GM19324 (cell line): Measurements from ENCODE around the gene EXOC3L4.
"Not testable (repeated sequence)": the region's sequence is repeated elsewhere in the genome, so short reads cannot be mapped to it uniquely, and the experiment has no call there.

Experiments
- ATAC-seq: cut with Tn5 transposase; IDR thresholded peaks from one replicate; pipeline ENCODE4 v1.9.1; 2021; ENCODE audit warnings: mild to moderate bottlenecking, moderate library complexity; ENCODE audit not compliant: unreplicated experiment, low FRiP score

Gene EXOC3L4

DNA sequence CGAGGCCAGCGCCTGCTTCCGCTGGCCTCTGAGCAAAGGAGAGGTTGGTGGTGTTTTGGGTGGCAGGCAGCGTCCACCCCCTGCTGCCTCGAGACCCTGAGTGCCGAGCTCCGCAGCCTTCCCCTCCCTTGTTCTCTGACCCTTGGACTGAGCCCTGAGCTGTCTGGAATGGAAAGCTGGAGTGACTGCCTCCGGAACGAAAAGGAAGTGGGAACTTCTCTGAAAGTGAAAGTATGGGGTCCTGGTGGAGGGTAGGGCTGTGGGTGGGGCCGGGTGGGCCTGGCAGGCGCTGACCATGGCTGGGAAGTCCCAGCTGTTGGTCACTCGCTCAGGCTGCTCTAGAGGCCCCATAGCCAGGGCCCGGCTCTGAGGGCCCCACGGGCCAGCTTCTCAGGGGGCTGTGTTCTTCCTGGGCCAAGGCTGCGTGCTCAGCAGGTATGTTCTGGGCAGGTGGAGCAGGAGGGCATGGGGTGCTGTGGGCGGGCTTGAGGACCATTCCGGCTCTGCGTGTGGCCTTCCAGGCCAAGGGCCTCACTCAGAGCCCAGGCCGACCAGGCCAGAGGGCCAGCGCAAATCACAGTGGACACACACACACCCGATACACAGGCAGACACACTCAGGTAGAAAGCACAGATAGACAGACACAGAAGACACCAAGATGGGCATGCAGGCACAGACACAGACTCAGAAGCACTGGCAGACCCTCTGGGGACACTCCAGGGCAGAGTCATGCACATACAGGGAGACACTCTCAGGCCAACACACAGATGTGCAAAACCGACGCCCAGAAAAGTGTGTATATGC is at the start of gene EXOC3L4:
TSS of gene EXOC3L4 (plus strand) at position 320 of the 804 bp plus-strand sequence. CDS start 5,495 bp downstream, outside the sequence.
- ATAC-seq = no peak

DNA sequence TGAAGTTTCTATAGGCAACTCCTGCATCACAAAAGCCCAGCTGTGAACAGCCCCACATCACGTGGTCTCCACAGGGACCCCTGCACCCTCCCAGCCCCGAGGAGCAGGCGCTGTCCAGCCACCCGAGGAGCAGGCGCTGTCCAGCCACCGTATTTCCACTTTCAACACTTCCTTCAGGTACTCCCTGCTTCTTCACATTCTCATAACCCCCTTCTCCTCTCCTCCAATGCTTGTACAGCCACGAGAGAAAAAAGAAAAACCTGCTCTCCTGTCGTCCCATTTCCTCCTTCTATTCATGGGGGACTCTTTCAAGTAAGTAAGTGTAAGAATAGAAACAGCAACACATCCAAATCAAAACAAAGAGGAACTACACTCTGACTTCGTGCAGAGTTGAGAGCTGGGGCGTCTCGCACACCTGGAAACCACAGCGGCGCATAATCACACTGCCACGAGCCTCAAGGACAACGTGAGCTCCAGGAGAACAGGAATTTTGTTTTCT is 49.1 kb upstream of the EXOC3L4 start:
- ATAC-seq = no peak

DNA sequence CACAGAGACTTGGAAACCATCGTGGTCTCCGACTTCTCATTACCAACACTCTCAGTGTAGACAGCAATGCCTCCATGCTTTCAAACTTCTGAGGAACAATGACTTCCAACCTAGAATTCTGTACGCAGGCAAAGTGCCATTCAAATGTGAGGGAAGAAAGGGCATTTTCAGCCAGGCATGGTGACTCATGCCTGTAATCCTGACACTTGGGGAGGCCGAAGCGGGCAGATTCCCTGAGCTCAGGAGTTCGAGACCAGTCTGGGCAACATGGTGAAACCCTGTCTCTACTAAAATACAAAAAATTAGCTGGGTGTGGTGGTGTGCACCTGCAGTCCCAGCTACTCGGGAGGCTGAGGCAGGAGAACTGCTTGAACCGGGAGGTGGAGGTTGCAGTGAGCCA is 47.1 kb upstream of the EXOC3L4 start:
- not testable (repeated sequence) for ATAC-seq

DNA sequence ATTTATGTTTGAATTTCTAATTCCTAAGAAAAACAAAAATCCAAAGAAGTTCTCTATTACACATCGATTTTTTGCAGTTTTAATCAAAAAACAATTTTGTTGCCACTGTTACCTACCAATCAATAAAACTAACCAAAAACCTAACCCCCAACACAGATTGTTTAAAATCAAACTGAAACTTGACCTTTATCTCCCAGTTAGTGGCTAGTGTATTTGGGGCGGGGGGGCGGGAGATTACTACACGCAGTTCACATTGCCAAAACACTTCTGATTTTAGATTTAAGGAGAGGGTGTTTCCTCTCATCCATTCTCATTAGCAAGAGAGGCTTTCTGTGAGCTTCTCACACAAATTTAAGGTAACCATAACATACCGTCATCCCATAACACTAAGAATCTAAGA is 43.6 kb upstream of the EXOC3L4 start:
- ATAC-seq = no peak

DNA sequence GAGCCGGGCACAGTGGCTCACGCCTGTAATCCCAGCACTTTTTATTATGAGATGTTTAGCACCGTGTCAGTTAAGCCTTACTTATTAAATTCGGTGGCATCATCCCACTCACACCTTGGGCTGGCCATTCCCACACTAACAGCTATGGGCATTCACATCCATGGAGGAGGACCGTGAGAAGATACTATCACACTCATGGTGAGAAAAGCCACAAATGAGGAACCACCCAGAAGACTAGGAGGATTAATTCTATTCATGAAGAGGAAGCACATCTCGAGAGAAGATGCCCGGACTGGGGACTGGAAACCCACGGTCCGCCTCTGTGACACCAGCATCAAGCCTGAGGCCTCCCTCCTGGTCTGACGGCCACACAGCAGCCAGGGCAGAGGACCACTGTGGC is 42.1 kb upstream of the EXOC3L4 start:
- ATAC-seq = no peak

DNA sequence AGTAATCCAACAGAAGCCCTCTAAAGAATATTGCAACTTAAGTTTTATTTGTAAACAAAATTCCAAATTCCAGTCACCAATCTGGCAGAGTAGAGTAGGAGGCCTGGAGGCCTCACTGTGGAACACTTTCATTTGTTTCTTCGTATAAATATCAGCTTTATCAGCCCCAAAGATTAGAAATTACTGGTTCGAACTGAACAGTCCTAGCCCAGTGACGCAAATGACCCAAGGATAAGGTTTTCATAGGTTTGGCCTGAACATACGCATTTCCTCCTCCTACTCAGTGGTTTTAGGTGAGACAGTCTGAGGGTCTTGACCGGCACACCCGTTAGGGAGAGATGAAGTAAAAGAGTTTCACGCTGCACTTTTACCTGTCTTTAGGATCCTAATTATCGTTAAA is 38.8 kb upstream of the EXOC3L4 start:
- ATAC-seq = no peak

DNA sequence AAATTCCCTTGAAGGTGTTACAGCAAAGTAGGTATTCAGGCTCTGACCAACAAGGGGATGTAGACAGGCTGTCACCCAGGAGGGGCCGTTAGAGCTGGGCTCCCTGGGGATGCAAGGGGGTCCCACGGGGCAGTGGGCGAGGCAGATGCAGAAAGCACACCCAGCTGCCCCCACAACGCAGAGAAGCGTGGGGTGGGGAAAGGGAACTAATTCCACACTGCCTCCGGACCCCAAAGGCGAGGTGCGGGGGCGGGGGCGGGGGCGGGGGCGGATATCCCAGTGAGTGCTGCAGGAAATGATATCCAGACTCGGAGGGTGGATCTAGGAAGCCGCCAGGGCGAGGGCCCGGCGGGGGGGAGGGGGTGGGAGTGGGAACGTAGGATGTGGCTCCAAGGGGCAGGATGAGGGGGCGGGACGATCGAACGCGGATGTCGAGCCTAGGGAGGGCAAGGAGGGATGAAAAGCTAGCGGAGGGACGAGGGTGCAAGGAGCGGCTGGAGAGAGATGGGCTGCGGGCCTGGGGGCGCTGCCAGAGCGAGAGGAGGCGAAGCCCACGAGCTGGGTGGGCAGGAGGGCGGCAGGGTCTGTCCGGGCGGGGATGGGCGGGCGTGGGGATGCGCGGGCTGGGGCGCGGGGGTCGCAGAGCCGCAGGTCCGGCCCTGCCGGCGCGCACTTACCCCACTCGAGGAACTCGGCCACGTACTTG is 38.0 kb upstream of the EXOC3L4 start:
- ATAC-seq = peak; percentile 15

DNA sequence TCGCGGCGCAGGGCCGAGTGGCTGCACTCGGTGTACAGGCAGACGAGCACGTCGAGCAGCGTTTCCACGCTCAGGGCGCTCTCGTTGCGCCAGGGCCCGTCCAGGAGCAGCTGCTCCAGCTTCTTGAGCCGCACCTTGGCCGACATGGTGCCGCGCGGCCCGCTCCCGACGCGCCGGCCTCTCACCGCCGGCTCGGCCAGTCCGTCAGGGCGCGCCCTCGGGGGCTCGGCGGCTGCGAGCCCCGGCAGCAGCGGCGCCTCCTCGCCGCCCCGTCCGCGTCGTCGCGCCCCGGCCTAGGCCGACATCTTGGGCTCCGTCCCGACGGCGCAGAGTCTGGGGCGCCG is 37.5 kb upstream of the EXOC3L4 start:
- ATAC-seq = no peak

DNA sequence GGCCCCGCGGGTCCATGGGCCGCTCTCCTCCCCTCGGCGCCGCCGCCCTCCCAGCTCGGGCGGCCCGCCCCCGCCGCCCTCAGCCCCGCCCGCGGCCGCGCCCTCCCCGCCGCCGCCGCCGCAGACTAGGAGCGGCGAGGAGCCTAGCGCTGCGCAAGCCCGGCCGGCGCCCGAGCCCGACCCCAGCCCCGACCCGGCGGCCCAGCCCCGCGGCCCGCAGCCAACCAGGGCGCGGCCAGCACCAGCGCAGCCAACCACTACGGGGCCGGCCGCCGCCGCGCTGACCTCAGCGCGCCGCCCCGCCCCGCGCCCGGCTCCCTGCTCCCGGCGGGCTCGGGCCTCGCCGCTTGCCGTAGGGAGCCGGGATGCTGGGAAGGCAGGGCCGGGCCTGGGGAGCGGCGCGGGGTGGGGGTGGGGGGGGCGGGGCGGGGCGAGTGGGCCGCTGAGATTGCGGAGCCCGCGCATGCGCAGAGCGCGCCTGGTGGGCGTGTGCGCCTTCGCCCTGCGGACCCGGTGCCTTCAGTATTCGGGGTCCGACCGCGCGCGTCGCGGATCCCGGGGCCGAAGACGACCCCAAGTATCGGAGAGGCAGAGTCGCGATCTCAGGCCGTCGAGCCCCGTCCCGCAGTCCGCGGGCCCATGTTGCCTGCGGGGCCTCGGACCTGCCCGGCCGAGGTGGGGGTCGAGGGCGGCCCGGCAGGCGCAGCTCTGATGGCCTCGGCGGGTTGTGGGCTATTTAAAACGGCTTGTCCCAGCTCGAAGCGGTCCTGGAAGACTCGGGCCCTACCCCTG is 37.0 kb upstream of the EXOC3L4 start, which contains the start of gene CDC42BPB:
TSS of gene CDC42BPB (minus strand) at position 178 of the 792 bp plus-strand sequence. CDS start 376 bp downstream, outside the sequence.
- ATAC-seq = peak; percentile 88

DNA sequence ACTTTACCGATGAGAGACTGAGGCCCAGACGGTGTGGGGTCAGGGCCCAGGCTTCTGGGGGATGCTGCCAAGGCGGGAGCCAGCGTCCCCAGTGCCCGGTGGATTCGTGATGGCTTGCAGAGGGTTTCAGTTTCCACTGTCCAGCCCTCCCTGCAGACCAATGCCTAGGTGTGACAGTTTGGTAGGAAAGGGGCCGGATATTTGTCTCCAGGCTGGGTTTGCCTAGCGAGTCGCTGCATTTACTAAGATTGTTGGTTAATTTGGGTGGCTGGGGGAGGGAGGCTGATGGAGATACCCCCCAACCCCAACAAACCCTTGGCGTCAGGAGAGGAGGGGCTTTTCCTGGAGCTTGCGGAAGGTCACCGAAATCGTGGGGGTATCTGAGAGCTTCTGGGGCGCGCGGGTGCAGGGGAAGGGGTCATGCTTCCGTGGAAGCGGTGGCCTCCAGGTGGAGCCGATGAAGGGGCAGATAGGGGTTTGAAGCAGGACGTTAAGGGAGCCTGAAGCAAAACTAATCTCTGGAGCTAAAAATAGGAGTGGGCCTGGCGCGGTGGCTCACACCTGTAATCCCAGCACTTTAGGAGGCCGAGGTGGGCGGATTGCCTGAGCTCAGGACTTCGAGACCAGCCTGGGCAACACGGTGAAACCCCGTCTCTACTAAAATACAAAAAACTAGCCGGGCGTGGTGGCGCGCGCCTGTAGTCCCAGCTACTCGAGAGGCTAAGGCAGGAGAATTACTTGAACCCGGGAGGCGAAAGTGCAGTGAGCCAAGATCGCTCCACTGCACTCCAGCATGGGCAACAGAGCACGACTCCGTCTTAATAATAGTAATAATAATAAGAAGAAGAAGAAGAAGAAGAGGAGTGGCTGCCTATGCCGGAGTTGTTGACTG is 36.1 kb upstream of the EXOC3L4 start:
- ATAC-seq = no peak

DNA sequence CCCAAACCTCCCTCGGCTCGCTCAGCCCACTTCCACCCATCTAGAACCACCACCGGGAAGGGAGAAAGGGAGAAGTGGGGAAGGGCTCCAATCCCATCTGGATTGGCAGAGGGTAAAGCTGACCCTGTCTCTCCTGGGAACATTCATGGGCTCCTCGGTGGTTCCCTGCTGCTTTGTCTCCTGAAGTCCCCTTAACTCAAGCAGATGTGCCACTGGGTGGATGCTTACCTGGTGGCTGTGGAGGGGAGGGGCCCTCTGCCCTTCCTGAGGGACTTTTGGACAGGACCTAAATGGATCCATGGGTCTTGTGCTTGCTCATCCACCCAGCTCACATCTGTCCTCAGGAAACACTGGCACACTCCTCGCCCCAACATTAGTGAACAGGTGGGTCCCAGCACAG is 35.0 kb upstream of the EXOC3L4 start:
- ATAC-seq = no peak

DNA sequence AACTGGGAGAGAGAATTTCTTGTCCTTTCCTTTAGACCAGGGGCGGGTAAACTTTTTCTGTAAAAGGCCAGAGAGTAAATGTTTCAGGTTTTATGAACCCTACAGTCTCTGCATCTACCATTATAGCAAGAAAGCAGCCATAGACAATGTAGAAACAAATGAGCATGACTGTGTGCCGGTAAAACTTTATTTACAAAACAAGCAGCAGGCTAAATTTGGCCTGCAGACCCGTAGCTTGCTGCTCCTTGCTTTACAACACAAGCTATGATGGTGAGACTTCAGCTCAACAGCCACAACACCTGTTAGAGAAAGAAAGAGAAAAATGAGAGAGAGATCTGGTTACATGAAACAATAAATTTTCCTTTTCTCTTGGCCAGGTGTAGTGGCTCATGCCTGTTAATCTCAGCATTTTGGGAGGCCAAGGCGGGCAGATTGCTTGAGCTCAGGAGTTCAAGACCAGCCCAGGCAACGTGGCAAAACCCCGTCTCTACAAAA is 33.0 kb upstream of the EXOC3L4 start:
- ATAC-seq = no peak

DNA sequence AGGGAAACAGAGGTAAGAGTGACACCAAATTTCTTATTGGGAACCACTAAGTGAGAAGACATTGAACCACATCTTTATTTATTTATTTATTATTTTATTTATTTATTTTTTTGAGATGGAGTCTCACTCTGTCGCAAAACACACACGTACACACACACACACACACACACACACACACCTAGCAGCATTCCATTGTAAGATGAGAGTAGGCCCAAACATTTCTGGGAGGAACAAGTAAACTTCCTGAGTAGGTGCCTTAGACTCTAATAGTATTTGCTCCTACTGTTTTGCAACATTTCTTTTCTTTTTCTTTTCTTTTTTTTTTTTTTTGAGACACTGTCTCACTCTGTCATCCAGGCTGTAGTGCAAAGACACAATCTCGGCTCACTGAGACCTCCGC is 30.1 kb upstream of the EXOC3L4 start:
- ATAC-seq = no peak

DNA sequence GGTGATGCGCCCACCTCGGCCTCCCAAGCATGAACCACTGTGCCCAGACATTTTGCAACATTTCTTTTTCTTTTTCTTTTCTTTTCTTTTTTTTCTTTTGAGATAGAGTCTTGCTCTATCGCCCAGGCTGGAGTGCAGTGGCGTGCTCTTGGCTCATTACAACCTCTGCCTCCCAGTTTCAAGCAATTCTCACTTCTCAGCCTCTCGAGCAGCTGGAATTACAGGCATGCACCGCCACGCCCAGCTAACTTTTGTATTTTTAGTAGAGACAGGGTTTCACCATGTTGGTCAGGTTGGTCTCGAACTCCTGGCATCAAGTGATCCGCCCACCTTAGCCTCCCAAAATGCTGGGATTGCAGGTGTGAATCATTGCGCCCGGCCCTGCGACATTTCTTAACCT is 29.5 kb upstream of the EXOC3L4 start:
- ATAC-seq = no peak

DNA sequence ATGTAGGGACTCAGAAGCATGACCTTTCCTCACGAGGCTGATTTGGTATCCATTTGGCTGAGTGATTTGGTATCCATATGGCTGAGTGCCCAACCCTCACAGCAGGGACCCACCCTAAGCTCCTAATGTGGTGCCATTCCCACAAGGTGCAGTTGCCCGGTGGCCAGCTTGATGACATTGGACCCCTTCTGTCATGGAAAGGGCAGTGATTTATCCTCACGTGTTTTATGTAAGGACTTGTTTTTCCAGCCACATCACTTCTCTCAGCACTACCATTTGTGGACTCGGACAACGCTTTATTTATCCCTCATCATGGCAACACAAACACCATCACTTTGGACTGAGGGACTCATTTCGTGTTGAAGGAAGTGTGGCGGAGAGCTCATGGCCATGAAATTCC is 28.7 kb upstream of the EXOC3L4 start:
- no peak for ATAC-seq

DNA sequence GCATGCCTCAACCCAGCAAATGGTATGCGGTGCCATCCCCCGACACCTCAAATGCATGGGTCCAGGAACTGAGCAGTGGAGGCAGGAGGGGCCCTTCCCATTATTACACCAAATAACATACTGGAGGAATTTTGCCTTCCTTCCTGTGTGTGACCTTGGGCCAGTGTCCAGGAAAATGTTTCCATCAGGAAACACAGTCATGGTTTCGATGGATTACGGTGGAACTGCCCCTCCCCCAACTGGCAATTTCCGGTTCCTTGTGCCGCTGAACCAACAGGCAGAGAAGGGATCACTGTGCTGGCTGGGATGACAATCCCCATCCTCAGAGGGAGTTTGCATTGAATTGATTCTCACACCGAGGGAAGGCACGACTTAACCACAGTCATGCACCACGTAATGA is 28.1 kb upstream of the EXOC3L4 start:
- no peak for ATAC-seq

DNA sequence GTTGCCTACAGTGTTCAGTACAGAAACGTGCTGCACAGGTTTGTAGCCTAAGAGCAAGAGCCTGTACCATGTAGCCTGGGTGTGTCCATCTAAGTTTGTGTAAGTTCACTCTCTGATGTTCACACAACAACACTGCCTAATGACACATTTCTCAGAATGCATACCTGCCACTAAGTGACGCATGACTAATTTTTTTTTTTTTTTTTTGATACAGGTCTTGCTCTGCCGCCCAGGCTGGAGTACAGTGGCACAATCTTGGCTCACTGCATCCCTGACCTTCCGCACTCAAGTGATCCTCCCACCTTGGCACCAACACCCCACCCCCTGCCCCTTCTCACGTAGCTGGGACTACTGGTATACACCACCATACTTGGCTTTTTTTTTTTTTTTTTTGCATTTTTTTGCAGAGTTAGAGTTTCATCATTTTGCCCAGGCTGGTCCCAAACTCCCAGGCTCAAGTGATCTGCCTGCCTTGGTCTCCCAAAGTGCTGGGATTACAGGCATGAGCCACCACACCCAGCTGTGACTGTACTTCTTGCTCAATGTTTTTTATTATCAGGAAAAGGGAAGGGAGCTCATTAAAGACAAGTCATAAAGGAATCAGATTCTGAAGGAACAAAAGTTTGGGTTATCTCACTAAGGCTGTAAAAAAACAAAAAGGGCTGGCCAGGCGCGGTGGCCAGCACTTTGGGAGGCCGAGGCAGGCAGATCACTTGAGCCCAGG is 27.1 kb upstream of the EXOC3L4 start:
- no peak for ATAC-seq

DNA sequence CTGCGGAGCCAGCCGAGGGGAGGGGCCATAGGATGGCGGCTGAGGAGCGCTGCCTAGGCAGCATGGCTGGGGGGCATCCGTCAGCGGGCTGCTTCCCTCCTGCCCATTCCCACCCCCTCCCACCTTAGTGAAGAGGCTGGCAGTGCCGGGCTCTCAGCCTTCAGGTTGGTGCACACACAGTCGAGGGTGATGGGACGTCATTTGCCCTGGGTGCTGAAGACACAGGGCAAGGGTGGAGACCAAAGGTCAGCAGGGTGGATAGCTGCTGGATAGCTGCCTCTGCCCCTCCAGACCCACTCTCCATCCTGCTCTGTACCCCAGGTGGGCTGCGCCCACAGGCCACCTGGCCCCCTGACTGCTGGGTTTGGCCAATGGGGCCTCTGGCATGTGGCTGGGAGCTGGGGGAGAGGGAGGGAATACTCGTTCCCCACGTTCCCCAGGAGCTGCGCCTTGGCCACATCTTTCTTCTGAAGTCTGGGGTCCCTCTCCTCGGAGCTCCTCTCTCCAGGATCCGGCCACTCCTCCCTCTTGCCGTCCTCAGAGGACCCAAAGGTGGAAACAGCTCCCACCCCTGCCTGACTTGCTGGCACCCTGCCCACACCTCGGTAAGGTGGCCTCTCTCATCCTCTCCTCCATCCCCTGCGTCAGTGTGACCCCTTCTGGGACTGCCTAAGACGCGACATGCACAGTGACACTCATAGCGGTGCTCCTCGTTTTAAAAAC is 26.0 kb upstream of the EXOC3L4 start:
- ATAC-seq = no peak
